ENCODE measurements around the gene RALB. TPM values are rescaled to one million over a fixed set of nuclear protein-coding genes. Genes with fewer than 3 reads are reported as not detected.

RALB gene
- total RNA-seq, 2 donors from 2014 or later, result 37.1 to 45.8 TPM

DNA sequence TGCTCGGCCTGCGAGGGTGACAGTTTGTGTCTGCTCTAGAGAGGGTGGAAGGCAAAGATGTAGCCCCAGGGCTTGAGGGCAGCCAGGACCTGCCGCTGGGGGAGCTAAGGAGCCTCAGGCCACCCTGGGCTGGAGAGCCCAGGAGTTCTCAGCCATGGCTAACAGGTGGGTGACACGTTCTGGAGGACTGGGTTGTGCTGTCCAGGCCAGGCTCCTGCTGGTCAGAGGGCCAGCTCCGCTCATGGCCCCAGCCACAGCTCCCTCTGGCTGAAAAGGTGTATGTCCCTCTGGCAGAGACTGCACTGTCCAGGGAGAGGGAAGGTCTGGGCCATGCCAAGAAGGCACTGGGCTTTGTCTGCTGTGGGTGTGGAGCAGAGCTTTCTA is 48.6 kb upstream of the RALB start:
- Histone ChIP-seq H3K4me1 (ENCODE audit: control insufficient read depth, insufficient read depth, low read length) (no peaks in the 10 kb centered on the region), H3K9me3 (ENCODE audit: control insufficient read depth, low read length) (no peaks in the 10 kb centered on the region), H3K36me3 (ENCODE audit: control insufficient read depth, insufficient read depth, low read length) (no peaks in the 10 kb centered on the region), H3K4me3 (ENCODE audit: low read length) (no peak overlapping the region), H3K27ac (ENCODE audit: low read depth, low read length) (no peak overlapping the region), H3K9ac (ENCODE audit: extremely low read depth, low read length, poor library complexity, severe bottlenecking) (no peak overlapping the region), H3K27me3 (ENCODE audit: control insufficient read depth, insufficient read depth, low read length, poor library complexity, severe bottlenecking) (no peaks in the 10 kb centered on the region)
- Mint-ChIP-seq H3K9me3 (peaks cover under 1% of the 10 kb centered on the region), H3K4me1 (peaks cover 3% of the 10 kb centered on the region), H3K27me3 (ENCODE audit: insufficient read depth) (no peaks in the 10 kb centered on the region), H3K36me3 (ENCODE audit: low read depth) (no peaks in the 10 kb centered on the region), H3K27ac (no peak overlapping the region), H3K4me3 (no peak overlapping the region)
- 78 to 85% methylated on average over 2 to 5 of the region's 5 CpGs for WGBS, 2 experiments (ENCODE audit: insufficient coverage in 1 of 2, insufficient read length in 1 of 2)
- TF ChIP-seq, protein P1, sequence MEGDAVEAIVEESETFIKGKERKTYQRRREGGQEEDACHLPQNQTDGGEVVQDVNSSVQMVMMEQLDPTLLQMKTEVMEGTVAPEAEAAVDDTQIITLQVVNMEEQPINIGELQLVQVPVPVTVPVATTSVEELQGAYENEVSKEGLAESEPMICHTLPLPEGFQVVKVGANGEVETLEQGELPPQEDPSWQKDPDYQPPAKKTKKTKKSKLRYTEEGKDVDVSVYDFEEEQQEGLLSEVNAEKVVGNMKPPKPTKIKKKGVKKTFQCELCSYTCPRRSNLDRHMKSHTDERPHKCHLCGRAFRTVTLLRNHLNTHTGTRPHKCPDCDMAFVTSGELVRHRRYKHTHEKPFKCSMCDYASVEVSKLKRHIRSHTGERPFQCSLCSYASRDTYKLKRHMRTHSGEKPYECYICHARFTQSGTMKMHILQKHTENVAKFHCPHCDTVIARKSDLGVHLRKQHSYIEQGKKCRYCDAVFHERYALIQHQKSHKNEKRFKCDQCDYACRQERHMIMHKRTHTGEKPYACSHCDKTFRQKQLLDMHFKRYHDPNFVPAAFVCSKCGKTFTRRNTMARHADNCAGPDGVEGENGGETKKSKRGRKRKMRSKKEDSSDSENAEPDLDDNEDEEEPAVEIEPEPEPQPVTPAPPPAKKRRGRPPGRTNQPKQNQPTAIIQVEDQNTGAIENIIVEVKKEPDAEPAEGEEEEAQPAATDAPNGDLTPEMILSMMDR (conservative IDR thresholded peaks at IDR 0.05), result peak; percentile 61
- DNase-seq, result peak; percentile 63

DNA sequence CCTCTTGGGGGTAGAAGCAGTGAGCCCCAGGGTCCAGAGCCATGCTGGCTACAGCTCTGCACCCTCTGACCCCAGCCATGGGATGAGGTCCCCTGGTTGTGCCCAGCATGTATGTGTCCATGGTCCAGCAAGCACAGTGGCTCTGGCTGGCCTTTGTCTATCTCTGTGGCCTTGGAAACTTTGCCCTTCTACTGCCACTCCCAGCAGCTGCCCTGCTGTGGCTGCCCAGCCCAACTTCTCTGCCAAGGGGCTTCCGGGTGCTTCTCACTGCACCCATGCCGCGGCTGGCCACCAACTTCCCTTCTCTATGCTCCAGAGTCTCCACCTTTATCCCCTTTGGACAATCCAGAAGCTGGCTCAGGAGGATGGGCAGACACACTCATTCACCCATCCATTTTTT is 48.2 kb upstream of the RALB start:
- Histone ChIP-seq H3K4me3 (ENCODE audit: low read length) (no peak overlapping the region), H3K36me3 (ENCODE audit: control insufficient read depth, insufficient read depth, low read length) (no peaks in the 10 kb centered on the region), H3K27me3 (ENCODE audit: control insufficient read depth, insufficient read depth, low read length, poor library complexity, severe bottlenecking) (no peaks in the 10 kb centered on the region), H3K4me1 (ENCODE audit: control insufficient read depth, insufficient read depth, low read length) (no peaks in the 10 kb centered on the region), H3K9me3 (ENCODE audit: control insufficient read depth, low read length) (no peaks in the 10 kb centered on the region), H3K27ac (ENCODE audit: low read depth, low read length) (no peak overlapping the region), H3K9ac (ENCODE audit: extremely low read depth, low read length, poor library complexity, severe bottlenecking) (no peak overlapping the region)
- 64 to 89% methylated on average over 1 to 3 of the region's 3 CpGs for WGBS, 2 experiments (ENCODE audit: insufficient coverage in 1 of 2, insufficient read length in 1 of 2)
- TF ChIP-seq, protein P1 (conservative IDR thresholded peaks at IDR 0.05), result no peak
- no peaks in the 10 kb centered on the region for H3K27me3 Mint-ChIP-seq (ENCODE audit: insufficient read depth)
- peaks cover 3% of the 10 kb centered on the region for H3K4me1 Mint-ChIP-seq
- H3K9me3 Mint-ChIP-seq, result no peaks in the 10 kb centered on the region
- no peaks in the 10 kb centered on the region for H3K36me3 Mint-ChIP-seq (ENCODE audit: low read depth)
- H3K27ac Mint-ChIP-seq, result no peak overlapping the region
- no peak overlapping the region for H3K4me3 Mint-ChIP-seq
- DNase-seq, result peak; percentile 23

DNA sequence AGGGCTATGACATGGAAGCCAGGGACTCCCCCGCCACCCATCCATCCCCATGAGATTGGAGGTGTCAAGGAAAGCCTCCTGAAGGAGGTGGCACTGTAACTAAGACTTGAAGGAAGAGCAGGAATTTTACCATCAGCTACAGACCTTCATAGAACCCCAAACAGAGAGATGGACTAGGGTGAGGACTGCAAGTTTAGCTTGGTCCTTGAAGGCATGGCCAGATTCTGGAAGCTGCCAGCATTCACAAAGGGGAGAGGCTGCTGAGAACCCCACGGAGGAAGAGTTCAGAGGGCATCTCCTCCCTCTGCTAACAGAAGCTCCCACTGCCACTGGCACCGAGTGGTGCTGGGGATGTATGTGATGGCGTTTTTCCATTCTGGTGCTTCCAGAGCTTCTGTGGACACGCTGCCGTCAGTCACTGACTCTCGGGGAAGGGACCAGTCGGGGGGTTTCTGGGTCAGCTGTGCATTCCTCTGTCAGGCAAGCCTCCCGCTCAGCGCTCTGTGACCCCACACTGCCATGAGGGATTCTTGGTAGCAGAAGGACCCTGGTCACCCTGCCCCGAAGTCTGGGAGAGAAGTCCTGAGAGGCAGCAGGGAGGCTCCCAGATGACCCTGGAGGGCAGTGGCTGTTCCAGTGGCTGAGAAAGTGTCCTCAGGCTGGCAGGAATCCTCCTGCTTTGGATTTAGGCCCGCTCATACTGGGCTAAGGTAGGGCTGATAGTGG is 47.5 kb upstream of the RALB start:
- H3K36me3 ChIP-seq (ENCODE audit: control insufficient read depth, insufficient read depth, low read length), result no peaks in the 10 kb centered on the region
- no peaks in the 10 kb centered on the region for H3K27me3 ChIP-seq (ENCODE audit: control insufficient read depth, insufficient read depth, low read length, poor library complexity, severe bottlenecking)
- H3K27me3 Mint-ChIP-seq (ENCODE audit: insufficient read depth), result no peaks in the 10 kb centered on the region
- no peaks in the 10 kb centered on the region for H3K4me1 ChIP-seq (ENCODE audit: control insufficient read depth, insufficient read depth, low read length)
- H3K9me3 ChIP-seq (ENCODE audit: control insufficient read depth, low read length), result no peaks in the 10 kb centered on the region
- no peak overlapping the region for H3K9ac ChIP-seq (ENCODE audit: extremely low read depth, low read length, poor library complexity, severe bottlenecking)
- 91 to 93% methylated on average over 10 to 12 of the region's 12 CpGs for WGBS, 2 experiments (ENCODE audit: insufficient coverage in 1 of 2, insufficient read length in 1 of 2)
- no peaks in the 10 kb centered on the region for H3K36me3 Mint-ChIP-seq (ENCODE audit: low read depth)
- no peaks in the 10 kb centered on the region for H3K9me3 Mint-ChIP-seq
- peaks cover 3% of the 10 kb centered on the region for H3K4me1 Mint-ChIP-seq
- no peak overlapping the region for H3K27ac ChIP-seq (ENCODE audit: low read depth, low read length)
- no peak for DNase-seq
- H3K4me3 Mint-ChIP-seq, result no peak overlapping the region
- no peak overlapping the region for H3K27ac Mint-ChIP-seq
- no peak overlapping the region for H3K4me3 ChIP-seq (ENCODE audit: low read length)
- TF ChIP-seq, protein P1 (conservative IDR thresholded peaks at IDR 0.05), result no peak
